Stimulated activated CD4-positive, alpha-beta T cell treated with anti-CD3 and anti-CD28 coated beads, TNF-alpha, amount 100 ng/mL, for 24 hours (primary cell): ENCODE results near the gene TNNT3.

ENCODE experiments used
- DNase-seq, 3 experiments: peaks; one replicate each; pipeline ENCODE4 v3.0.0-alpha.2; 2020; ENCODE audit warnings: low read depth in 3 of 3

The TNNT3 gene

GRCh38 chr11:1922481-1923081 lies 3.1 kb downstream of the TNNT3 start:
- DNase-seq = no peak

GRCh38 chr11:1923201-1923956 lies 3.9 kb downstream of the TNNT3 start:
- DNase-seq = no peak

GRCh38 chr11:1924181-1924580 lies 4.7 kb downstream of the TNNT3 start:
- no peak for DNase-seq

- DNase-seq = no peak
These were observed 5.3 kb downstream of the TNNT3 start for GRCh38 chr11:1924646-1925372.

GRCh38 chr11:1925373-1926155 lies 6.1 kb downstream of the TNNT3 start:
- no peak for DNase-seq

DNA sequence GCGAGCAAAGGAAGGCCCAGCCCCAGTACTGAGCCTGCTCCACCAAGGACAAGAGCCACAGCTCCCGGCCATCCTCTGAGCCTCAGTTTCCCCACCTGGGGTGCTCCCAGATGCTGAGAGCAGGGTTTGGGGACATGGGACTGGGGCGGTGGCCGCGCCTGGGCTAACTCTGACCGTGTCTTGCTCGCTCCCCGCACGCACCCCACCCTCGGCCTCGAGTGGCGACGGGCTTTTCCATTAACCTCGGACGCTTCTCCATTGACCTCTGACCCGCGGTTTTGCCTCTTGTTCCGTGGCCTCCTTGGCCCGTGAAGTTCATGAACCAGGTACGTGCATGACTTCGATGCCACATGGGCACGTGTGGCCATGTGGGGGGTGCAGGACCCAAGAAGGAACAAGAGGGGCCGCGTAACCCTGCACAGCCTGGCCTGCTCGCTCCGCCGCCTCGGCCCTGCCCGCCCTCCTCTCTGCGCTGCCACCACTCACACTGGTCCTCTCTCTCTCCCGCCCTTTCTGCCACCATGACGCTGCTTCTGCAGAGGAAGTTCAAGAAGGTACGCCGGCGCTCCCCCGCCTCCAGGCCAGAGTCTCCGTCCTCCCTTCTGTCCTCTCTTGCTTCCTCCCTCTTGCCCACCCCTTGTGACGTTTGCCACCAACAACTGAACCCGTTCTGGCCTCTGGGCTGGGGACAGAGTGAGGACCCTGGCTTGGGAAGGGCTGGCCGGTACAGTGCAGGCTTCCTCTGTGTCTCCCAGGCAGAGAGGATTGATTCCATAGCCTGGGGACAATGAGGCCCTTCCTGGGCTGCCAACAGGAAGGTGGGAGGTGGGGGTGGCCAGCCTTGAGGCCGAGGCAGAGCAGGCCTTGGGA lies 6.9 kb downstream of the TNNT3 start:
- DNase-seq = no peak

DNA sequence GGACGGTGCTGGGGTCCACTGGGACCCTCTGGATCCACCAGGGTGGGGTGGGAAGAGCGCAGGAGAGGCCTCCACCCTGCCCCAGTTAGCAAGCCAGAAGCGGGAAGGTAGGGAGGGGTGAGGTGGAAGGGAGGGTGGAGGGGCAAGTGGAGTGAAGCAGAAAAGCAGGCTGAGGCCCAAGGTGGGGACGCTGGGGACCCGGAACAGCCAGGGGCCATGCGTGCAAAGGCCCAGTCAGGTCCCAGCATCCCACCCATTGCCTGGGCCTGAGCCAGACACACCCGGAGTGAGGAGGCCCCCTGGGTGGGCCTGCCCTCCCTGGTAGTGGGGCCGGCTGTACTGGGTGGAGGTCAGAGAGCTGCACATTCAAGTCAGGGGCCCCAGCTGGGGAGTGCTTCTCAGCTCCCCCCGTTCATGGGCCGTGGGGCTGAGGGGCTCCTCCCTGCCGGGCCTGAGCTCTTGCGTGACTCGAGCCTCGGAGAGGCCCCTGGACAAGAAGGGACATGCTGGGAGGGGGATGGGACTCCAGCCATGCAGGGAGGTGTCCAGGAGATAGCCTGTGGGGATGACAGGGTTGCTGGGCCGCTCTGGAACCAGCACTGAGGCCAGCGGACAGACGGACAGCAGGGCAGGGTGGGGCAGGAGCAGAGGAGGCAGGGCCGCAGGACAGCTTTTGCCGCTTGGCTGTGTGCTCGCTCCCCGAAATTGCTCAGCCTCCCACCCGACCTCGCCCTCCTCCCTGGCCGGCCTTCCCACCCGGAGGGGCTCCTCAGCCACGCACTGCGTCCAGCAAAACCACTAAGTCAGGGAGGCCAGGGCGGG lies 7.7 kb downstream of the TNNT3 start:
- DNase-seq = no peak

DNA sequence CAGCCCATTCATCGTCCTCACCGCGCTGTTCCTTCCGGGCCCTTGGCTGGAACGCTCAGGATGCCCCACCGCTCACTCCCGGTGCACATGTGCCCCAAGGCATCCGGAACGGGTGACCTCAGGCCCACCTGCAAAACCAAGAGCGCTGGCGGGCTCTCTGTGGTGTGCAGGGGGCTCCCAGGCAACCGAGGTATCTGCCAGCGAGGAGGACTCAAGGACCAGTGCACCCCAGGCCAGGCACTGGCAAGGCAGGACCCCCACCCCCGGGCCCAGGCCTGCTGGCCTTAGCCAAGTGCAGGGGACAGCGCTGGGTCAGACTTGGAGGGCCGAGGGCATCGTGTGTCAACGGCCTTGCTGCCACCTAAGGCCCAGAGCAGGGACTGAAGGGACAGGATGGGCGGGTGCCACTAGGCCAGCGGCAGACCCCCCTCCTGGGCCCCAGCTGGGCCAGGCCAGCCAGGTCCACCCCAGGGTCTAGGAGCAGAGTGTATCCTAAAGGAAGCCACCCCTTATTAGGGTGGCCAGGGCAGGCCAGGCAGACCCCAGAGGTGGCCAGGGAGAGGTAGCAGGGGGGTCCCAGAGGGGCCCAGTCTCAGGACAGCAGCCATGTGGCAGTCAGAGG lies 8.5 kb downstream of the TNNT3 start:
- no peak for DNase-seq

- no peak for DNase-seq
These were observed 9.0 kb downstream of the TNNT3 start for GRCh38 chr11:1928470-1928890.

- DNase-seq = no peak
These were observed 9.5 kb downstream of the TNNT3 start for GRCh38 chr11:1928891-1929541.

DNA sequence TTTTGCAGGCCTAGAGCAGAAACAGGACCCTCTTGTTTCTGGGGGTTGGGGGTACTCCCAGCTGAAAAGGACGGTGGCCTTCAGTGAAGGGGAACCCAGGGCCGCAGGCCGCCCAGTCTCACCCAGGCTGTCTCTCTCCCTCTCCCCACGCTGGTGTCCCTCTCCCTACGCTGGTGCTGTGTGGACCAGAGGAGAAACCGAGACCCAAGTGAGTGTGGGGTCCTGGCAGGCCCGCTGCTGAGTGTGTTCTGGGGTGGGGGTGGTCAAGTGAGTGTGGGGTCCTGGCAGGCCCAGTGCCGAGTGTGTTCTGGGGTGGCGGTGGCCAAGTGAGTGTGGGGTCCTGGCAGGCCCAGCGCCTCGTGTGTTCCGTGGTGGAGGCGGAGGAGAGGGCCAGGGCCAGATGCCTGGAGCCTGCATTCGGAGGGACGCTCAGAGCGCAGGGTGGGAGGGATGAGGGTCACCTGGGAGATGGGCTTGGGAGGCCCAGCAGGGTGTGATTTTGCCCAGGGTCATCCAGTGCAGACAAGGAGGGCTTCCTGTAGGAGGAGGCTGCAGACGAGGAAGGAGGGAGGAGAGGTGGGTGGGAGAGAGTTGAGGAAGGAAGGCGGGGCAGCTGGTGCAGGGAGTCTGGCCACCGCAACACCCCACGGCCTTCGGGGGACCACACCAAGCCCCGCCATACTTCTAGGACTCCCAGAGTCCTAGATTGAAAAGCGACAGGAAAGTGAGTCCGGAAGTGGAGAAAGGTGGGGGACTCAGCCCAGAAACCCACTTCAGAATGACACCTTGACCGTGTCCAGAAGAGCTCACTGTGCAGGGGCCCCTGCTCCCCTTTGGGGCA lies 10.3 kb downstream of the TNNT3 start:
- no peak for DNase-seq

GRCh38 chr11:1930462-1930830 lies 10.9 kb downstream of the TNNT3 start:
- DNase-seq = no peak

DNA sequence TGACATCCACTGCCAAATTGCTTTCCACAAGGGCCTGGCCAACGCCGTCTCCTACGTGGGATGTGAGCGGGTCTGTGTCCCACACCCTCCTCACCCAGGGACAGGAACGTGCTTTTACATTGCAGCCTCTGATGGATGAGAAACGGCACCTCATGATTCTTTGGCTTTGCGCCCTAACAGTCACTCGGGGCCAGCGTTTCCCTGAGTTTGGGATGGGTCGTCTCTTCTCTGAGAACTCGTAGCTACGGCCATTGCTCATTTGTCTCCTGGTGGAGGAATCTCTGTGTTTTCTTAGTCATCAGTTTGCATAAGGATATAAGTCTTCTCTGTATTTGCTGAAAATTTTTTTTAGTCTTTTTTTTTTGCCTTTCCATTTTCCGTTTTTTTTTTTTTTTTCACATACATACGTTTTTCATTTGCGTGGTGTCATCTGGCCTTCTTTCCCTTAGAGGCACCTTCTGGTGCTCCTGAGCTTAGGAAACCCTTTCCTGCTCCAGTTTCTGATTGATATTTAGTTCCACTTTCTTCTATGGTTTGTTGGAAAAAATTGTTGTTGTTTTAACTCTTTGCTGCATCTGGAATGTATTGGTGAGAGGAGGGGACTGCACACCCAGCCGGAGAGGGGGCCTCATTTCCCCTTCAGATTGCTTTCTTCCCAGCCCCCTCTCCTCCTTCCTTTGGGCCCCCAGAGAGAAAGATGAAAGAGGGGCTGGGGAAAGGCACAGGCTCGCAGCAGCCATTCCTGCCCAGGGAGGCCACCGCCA lies 12.0 kb downstream of the TNNT3 start:
- DNase-seq = no peak

- DNase-seq = no peak
These were observed 12.6 kb downstream of the TNNT3 start for GRCh38 chr11:1932105-1932480.

DNA sequence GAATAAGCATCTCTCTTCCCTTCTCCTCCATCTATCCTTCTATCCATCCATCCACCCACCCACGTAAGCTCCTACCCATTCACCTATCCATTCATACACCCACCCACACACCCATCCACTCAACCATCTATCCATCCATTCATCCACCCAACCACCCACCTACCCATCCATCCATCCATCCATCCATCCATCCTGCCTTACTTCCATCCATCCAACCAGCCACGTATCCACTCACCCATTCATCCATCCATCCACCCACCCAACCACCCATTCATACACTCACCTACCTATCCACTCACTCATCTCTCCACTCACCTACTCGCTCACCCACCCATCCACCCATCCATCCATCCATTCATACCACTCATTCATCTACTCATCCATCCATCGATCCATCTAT lies 13.2 kb downstream of the TNNT3 start:
- no peak for DNase-seq

- no peak for DNase-seq
These were observed 14.2 kb downstream of the TNNT3 start for GRCh38 chr11:1933416-1934334.
